HG02610 (cell line): ENCODE results near the gene SARDH.

ENCODE experiments used
- ATAC-seq: cut with Tn5 transposase; IDR thresholded peaks from one replicate; pipeline ENCODE4 v1.9.1; 2021; ENCODE audit warnings: mild to moderate bottlenecking, moderate library complexity; ENCODE audit not compliant: unreplicated experiment

Gene SARDH

DNA sequence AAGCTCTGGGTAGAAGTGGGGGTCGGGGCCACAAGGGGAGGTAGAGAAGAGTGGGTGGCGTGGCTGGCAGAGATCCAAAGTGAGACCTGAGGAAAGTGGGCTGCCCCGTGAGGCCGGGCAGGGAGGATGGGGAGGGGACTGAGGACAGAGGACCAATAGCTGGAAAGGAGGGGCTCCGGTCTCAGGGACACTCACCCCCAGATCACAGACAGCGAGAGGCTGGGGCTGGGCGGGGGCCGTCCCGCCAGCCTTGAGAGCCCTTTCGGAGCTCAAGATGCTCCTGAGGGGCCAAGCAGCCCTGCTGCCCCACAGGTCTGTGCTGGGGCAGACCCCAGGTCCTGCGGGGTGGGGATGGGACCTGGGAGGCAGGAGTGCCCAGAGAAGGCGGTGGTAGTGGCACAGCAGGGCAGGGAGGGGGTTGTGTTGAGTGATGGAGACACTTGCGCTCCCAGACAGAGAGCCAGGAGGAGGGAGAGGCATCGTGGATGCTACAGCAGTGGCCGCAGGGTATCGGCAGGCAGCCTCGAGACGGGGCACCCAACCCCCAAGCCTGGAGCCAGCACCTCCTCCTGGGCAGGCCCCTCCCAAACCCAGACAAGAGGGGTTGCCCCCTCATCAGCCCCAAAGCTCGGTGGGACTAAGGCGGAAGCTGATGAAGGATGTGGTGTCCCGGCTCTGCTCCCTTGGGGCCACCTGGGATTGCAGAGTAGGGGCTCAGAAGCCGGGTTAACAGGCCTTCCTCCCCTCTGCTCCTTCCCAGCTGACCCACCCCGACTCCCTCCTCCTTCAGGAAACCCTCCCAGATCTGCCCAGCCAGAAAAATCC is 3.4 kb downstream of the SARDH start:
- no peak for ATAC-seq

DNA sequence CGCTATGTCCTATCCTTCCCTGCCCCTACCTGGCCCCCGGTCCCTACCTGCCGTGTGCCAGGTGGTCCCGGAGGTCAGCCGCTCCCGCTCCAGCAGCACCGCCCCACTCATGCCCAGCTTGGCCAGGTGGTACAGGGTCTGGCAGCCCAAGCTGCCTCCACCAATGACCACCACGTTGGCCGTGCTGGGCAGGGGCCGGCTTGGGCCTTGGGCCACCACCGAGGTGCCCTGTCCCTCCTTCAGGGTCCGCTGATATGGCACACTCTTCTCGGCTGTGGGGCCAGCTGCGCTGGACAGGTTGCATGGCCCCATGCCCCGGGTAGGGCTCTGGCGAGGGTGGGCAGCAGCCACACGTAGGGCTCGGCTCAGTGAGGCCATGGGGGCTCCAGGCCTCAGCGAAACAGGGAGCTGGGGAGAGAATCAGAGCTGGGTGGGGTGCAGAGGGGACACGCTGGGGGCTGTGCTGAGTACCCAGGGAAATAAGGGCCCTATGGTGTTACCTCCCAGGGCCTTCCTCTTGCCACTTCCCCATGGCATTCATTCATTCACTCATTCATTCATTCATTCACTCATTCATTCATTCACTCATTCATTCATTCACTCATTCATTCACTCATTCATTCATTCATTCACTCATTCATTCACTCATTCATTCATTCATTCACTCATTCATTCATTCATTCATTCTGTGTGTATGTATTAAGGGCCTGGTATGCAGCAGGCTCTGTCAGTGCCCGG is 4.2 kb downstream of the SARDH start:
- ATAC-seq, result no peak

DNA sequence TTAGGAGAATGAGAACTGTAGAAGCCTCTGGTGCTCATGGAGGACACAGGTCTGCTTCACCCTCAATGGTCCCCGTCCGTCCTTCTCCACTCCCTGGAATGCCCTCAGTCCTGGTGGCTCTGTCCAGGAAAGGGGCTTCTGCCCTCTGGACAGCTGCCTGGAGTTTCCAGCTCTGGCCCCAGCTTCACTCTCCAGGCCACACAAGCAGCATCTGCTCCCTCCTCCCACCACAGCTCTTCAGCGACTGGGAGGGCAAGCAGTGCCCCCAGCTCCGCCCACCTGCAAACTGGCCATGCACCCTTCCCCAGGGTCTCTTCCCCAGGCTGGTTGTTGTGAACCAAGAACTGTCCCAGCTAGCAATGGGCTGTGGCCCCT is 4.7 kb downstream of the SARDH start:
- ATAC-seq, result no peak

- no peak for ATAC-seq
Measured at GRCh38 chr9:133732639-133733408, 5.3 kb downstream of the SARDH start.

DNA sequence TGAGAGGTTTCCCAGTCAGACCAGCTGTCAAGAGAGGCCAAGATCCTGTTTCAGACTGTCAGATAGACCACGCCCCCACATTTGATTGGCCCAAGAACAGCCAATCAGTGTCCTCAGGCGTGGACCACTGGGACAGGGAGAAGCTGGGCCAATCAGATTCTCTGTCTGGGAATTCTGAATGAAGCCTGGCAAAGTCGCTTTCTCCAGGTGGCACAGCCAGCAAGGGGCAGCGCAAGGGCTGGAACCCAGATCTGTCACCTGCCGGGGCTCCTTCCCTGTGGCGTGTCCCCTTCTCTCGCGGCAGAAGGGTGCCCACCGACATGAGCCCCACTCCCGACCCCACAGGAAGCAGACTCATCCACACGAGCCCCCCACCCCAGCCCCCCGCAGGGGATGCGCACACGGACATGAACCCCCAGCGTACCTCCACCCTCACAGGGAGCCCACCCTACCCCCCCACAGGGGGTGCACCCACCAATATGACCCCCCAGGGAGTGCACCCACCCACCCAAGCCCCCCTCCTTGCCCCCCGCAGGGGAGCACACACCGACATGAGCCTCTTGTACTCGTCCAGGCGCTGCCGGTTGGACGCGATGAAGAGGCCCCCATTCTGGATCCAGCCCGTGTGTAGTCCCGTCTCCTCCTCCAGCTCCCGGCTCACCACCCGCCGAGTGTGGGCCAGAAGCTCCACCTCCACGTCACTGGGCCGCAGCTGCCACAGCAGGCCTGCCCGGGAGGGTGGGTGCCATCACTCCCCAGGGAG is 6.1 kb downstream of the SARDH start:
- no peak for ATAC-seq

DNA sequence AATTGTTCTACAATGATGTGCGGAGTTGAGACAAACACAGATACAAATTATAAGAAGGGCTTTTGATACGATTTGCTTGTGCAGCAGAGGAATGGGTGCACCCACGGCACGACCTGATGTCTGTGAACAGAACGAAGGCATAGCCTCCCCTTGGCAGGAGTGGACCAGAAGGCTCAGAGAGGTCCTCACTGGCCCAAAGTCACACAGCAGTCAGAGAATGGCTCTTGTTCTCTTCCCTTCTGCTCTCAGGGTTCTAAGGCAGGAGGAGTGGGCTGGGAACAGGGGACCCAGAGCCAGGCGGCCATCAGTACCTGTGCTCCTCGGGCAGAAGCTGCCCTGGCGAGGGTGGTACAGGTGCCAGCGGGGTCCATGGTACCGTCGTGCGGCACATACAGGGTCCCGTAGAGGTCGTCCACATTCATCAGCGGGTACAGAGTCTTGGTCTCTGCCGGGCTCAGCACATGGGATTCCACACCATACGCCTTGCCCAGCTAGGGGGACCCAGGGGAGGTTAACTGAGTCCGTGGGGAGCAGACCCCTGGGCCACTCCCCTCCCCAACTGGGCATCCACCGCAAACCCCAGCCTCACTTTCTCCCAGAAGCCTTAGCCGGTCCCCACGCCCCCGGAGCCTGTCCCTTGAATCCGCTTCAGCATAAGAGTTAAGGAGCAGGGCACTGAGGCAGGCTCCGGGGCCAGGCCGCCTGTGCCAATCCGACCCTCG is 7.0 kb downstream of the SARDH start:
- no peak for ATAC-seq

GRCh38 chr9:133729617-133730281 is 8.4 kb downstream of the SARDH start:
- no peak for ATAC-seq

- no peak for ATAC-seq
Measured at GRCh38 chr9:133728856-133729616, 9.1 kb downstream of the SARDH start.

- ATAC-seq, result no peak
Measured at GRCh38 chr9:133727876-133728441, 10.2 kb downstream of the SARDH start.

DNA sequence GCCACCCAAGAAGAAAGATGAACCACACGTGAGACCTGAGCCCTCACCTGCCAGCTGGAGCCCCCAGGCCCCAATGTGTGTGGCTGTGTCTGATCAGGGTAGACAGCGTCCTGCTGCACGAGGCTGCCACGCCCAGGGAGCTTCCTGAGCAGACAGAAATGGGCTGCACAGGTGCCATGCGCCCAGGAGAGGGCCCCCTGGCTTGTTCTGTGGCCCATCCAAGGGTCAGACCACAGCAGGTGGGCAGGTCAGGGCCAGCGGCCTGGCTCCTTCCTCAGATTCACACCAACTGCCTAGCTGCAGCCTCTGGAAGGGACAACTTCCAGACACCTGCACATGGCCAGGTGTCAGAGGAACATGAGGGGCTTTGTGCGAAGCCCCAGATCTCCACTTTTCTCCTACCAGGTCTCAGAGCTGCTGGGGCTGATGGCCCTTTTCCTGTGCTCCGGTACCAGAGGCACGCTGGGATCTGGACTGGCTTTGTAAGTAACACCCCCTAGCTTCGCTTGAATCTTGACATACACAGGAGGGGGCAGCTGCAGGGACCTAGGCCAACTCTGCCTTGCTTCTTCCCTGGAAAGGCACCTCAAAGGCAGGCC is 10.8 kb downstream of the SARDH start:
- no peak for ATAC-seq

DNA sequence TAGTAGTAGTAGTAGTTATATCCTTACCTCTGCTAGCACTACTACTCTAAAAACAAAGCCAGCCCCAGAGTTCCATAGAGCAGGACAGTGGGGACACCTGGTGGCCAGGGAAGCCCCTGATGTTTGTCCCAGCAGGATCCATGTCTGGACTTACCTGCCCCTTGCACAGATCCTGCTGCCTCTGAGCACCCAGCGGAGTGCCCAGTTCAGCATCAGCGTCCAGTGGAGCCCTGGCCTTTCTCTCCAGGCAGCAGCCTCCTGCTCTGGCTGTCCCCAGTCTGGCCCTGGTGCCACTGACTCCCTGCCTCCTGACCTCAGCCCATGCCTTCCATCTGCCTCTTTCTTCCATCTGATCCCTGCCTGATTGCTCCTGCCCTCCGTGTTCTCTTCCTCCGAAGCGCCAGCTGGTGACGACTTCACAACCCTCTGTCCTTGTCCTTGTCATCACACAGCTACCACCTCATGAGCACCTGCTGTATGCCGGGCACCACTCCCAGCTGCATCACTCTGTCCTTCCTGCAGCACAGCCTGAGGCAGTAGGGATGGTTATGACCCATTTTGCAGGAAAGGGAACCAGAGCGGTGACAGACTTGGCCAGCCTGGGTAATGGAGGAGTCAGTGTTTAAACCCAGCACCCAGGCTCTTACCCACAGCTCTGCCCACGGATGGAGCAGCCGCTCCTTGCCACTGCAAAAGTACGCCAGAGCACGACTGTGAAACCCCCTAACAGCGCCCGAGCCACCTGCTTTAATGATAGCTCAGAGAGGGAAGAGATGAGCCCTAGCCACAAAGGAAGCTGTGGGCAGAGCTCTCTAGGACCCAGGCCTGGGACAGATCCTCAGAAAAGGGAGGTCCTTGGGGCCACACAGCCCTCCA is 11.5 kb downstream of the SARDH start:
- no peak for ATAC-seq

- ATAC-seq, result no peak
Measured at GRCh38 chr9:133725886-133726285, 12.3 kb downstream of the SARDH start.

- no peak for ATAC-seq
Measured at GRCh38 chr9:133718563-133719315, 19.4 kb downstream of the SARDH start.

GRCh38 chr9:133717113-133718031 is 20.8 kb downstream of the SARDH start:
- no peak for ATAC-seq

- ATAC-seq, result no peak
Measured at GRCh38 chr9:133716564-133717112, 21.5 kb downstream of the SARDH start.
